CD4-positive, alpha-beta T cell treated with Interleukin-10 for 1 hour (primary cell): ENCODE data around the gene IL1RAPL2.
"Not testable (repeated sequence)": the region's sequence is repeated elsewhere in the genome, so short reads cannot be mapped to it uniquely, and the experiment has no call there.

Source experiments
- DNase-seq: peaks from one replicate; pipeline ENCODE4 v3.0.0-alpha.2; 2020

IL1RAPL2 gene

DNA sequence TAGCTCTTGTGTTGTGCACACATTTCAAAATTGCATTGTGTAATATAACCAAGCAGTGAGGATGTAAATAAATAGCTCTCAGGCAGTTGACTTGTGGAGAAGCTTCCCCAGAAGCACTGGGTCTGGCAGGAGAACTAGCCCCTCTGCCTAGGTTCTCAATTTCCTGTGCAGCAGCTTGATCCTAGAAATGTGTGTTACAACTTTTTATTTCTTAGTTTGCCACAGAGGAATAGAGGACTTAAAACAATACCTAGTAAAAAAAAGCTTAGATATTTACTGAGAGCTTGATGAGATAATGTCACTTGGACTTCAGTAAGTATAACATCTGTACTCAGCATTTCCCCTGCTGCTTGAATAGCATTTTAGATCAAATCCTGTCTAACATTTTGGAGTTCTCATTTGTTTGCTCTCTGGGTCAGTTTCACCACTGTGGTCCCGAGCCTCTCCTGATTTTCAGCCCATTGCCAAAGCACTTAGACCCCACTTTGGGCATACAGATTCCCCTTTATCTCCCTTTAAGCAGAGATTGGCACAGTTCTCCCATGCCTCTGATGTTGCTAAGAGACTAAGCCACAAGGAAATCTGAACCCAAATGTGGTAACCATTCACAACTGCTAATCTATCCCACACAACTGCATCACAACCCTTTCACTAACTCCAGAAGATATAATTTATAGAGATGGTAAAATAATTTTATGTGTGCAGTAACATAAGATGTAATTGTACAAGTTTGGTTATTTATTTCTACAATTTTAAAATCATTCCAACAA lies 1158.2 kb downstream of the IL1RAPL2 start:
- no peak for DNase-seq

DNA sequence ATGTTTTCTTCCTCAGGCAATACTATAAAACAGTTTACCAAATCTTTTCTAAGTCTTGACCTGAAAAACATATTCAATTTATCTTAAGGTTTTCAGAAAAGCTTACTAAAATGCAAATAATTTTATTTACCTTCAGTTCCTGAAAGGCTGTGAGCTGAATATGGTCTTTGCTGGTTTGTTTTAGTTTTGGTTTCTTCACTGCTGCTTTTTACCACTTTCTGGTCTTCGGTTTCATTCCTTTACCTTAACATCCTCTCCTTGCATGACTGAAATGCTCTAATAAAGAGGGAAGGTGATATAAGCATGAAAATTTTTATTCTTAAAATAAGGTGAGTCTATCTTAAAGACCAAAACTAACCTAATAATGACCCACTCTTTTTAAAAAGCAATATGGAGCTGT lies 1159.2 kb downstream of the IL1RAPL2 start:
- DNase-seq: no peak

DNA sequence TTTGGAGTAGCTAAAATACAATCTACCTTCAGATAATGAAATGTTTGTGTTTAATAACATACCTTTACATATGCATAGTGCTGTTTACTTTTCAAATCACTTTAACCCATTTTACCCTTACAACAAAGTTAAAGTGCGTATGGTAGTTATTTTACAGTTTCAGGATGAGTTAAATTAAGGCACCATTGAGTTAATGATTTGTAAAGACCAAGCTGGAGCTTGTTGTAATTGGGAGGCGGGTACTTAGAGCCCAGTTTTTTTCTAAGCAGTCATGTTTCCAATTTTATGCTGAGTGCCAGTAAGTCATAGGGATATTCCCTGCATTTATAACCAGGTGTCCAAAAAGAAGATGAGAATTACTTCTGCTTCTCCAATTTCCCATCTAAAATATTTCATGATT lies 1172.2 kb downstream of the IL1RAPL2 start:
- no peak for DNase-seq

DNA sequence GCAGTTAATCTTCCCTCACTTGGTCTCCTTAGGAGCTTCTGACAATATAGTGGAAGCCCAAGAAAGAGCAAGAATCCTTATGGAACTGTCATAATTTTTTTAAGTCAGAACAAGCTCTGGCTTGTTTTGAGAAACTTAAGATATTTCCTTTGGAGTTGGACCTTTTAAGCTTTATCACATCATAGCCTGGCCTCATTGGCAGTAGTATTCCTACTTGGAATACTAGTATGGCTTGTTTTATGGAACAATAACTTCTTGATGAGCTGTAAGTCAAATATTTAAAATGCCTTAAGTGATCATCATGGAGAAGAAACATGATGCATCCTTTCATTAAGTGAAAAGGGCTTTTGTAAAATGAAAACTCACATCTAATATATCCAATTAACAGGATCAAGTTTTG lies 1178.3 kb downstream of the IL1RAPL2 start:
- no peak for DNase-seq

DNA sequence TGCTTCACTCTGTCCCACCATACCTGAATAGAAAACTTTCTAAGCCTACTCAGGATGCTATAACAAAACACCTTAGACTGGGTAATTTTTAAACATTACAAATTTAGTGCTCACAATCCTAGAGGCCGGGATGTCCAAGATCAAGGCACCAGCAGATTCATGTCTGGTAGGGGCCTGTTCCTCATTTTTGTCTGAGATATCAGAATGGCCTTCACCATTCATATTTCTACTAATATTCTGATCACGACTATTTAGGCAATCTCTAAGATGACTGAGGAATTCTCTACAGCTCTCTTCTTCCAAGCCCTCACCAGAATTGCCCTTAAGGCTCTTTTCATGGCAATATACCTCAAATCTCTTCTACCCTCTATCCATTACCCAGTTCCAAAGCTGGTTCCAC lies 1178.9 kb downstream of the IL1RAPL2 start:
- no peak for DNase-seq

DNA sequence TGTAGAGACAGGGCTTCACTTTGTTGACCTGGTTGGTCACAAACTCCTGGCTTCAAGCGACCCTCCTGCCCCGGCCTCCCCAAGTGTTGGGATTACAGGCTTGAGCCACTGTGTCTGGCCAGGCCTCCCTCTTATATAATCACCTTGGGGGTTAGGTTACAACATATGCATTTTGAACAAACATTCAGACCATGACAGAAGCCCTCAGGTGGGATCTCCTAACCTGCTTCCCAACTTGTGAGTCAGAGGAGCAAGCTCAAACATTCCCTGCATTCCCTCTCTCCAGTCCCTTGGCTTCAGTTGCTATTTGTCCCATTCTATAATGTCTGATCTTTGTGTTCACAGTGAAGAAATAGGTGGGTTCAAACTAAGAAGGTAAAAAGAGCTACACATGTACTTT lies 1179.9 kb downstream of the IL1RAPL2 start:
- no peak for DNase-seq

DNA sequence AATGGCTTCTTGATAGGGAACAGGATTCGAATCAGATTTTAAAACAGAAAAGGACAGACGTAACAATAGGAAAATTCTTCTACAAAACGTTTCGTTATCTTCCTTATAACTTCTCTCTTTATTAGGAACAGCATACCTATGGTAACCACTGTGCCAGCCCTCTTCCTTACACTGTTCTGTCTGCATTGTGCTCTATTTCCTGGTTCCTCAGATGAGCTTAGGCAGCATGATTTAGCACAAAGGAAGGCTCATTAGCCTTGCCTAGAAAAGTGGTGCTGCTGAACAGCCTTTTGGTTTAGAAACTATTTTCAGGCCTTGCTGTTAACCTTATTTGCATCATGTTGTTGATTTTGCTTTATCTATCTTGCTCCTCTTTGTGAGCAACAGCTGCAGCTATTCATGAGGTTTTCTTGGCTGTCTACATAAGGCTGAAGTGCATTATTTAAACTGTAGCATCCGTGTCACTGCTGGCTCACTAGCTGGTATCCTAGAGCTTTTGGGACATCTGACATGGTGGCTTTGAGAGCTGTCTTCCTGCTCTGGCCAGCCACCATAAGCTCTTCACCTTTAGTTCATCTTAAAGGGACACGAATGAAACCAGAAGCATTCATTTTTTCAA lies 1186.4 kb downstream of the IL1RAPL2 start:
- no peak for DNase-seq

DNA sequence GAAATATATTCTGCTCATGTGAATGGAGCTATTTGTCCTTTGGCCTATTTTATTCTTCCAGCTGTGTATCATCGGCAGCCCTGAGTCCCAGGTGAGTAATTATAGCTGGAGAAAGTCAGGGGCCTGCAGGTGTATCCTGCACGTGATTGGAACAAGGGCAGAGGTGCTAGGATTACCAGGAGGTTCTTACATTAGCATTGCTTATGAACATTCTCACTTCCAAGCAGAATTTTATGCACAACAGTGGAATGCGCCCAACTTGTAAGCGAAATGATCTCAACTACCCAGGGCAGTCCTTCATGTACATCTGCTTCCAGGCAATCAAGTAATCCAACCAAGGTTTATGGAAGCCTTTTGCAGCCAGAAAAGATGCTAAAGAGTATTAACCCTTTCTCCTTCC lies 1187.4 kb downstream of the IL1RAPL2 start:
- DNase-seq: no peak

DNA sequence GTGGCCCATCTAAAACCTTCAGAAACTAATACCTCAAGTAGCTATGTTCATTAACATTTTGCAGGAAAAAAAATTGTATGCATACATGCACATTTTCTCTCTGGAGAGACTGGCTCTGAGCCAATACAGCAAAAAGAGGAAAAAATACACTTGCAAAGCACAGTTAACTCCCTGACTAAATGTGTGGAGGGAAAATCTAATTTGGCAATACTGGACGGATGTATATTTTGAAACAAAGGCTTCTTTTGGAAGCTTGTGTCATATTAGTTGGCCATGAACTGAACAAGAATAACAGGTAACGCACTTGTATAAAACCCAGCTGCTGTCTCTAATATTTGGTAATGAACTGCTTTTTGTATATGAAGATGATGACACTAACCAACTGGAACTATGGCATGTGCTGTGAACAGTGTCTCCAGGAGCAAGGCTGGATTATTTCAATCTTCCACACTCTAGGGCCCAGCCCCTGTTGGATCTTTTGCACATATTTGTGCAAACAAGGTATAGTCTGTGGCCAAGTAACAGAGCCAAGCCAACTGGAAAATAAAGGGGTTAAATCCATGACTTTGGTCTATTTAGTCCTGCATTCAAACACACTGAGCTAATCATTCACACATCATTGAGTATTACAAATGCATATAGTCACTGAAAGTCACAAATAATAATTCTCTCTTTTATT lies 1188.4 kb downstream of the IL1RAPL2 start:
- DNase-seq: no peak

DNA sequence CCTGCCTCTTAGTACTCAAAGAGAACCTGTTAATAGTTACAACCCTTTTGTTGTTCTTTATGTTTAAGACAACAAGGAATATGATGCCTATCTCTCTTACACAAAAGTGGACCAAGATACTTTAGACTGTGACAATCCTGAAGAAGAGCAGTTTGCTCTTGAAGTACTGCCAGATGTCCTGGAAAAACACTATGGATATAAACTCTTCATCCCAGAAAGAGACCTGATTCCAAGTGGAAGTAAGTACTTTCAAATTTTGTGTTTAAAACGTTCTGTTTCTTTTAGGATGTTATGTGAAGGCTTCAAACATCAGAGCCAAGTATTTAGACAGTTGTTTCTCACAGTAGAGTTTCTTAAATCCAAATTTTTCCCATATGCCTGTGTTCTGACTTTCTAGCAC lies 1189.1 kb downstream of the IL1RAPL2 start:
- DNase-seq: no peak

DNA sequence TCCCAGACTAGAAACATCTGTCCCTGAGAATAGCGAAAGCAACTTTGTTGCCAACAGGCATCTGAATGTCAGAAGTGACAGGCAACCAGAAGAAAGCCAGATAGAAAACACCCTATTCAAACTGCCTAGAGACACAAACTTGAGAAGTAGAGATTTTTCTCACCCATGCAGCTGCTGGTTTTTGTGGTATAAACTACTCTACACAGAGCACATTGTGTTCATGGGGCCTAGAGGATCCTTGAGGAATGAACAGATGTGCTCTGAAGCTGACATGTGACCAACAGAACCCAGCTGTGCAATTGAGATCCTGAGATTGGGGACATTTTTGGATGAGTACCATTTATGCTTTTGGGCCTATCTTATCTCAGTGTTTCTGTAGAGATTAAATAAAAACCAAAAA lies 1192.8 kb downstream of the IL1RAPL2 start:
- no peak for DNase-seq

DNA sequence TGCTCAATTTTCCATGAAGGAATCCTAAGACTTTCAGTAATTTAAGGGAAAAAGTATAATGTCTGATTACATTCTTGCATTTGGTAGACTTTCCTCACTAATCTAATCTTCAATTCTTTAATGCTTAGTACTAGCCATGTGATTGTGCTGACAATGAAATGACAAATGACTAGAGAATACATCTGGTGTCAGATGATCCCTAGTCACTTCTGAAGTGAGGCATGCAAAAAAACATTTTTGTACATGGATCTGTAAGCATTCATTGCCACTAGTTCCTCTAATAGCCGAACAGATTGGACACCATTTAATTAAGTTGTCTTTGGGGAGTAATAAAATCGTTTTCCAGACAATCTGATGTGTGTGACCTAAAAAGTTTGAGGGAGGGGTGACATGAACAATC lies 1193.6 kb downstream of the IL1RAPL2 start:
- DNase-seq: no peak

DNA sequence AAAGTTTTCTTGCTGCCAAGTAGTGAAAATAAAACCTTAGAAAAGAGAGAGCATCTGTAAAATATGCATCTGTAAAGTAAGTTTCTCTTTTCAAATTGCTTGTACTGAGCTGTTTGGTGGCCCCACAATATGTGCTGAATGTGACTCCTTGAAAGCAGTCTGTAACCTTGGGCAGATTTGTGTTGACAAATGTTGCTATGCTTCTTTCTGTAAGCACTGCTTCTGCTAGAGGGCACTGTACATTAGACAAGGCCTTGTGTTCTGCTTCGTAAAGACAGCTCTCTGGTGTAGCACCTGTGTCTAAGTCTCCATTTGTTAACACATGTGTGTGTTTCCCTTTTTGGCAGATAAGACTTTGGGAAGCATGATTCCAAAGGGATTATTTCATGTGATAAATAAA lies 1199.7 kb downstream of the IL1RAPL2 start:
- DNase-seq: no peak

DNA sequence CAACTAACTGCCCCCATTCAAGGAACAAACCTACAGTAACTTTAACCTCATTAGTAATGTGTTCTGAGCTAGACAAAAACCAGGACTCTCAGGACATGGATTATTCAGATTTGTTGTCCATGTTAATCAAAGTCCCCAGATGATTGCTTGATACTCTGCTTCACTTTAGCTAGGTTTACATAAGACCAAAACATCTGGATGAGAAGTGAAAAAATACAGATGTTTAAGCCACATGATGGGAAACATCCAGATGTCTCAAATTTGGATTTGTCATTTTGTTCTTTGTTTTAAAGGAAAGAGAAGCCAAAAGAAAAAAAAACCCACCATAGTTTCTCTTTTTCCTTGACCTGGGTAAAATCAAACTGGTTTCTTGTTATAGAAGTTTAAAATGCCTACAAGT lies 1207.8 kb downstream of the IL1RAPL2 start:
- DNase-seq: no peak

DNA sequence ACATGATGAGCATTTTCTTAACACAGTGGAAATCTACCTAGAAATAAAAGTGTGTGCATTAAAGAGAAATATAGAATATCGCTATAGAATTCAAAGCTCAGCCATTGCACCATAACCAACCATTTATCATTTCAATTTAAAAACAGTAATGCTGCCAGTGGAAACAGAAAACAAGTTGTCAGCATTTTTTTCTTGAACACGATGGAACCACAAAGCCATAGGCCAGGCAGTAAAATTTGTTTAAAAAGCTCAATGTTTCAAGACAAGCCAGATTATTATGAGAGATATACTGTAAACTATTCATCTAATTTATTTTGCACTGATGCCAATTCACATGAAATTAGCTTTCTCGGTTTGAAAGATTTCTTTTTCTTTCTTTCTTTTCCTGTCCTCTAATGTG lies 1209.7 kb downstream of the IL1RAPL2 start:
- DNase-seq: no peak

DNA sequence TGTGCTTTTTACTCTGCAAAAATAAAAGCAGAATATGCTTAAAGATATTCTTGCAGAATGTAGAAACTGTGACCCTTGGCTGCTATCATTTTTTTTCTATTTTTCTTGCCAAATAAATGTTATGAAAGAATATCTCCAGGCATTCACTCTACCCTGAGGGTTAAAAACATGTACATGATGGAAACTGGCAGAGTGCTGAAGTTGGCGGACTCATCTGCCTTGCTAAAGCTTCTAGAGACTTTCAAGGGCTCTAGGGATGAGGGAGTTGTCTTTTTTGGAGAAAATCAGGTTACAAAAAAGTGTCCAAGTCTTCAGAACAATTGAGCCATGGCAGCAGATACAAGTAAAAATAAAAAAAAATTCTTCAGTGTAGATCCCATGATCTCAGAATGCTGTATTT lies 1215.8 kb downstream of the IL1RAPL2 start:
- no peak for DNase-seq

DNA sequence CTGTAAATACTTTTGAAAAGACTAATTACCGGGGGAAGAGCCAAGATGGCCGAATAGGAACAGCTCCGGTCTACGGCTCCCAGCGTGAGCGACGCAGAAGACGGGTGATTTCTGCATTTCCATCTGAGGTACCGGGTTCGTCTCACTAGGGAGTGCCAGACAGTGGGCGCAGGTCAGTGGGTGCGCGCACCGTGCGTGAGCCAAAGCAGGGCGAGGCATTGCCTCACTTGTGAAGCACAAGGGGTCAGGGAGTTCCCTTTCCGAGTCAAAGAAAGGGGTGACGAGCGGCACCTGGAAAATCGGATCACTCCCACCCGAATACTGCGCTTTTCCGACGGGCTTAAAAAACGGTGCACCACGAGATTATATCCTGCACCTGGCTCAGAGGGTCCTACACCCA lies 1230.9 kb downstream of the IL1RAPL2 start:
- DNase-seq: not testable (repeated sequence)

DNA sequence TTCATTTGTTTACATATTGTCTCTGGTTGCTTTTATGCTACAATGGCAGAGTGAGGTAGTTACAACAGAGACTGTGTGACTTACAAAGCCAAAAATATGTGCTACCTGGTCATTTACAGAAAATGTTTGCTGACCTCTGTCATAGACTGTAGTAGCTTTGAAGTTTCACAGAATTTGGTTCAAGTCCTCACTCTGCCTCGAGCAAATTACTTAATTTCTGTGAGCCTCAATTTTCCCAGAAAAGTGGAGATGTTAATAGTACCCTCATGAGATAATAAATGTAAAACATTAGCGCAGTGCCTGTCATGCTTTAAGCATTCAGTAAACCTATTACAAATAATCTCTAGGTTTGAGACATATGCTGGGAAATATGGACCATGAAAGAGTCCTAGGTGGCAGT lies 1237.9 kb downstream of the IL1RAPL2 start:
- no peak for DNase-seq

DNA sequence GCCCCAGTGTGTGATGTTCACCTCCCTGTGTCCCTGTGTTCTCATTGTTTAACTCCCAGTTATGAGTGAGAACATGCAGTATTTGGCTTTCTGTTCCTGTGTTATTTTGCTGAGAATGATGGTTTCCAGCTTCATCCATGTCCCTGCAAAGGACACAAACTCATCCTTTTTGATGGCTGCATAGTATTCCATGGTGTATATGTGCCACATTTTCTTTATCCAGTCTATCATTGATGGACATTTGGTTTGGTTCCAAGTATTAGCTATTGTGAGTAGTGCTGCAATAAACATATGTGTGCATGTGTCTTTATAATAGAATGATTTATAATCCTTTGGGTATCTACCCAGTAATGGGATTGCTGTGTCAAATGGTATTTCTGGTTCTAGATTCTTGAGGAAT lies 1239.7 kb downstream of the IL1RAPL2 start:
- not testable (repeated sequence) for DNase-seq

DNA sequence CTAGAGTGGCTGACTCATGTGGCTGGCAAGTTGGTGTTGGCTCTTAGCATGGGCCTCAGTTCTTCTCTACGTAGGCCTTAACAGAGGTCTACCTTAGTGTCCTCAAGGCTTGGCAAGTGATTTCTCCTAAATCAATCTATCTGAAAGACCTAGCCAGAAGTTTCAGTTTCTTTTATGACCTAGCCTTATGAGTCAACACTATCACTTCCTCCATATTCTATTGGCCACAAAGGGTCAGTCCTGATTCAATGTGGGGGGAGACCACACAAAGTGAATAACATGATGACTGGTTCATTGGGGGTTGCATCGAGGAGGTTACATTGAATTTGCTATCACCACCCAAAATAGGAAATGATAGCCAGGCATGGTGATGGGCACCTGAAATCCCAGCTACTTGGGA lies 1250.5 kb downstream of the IL1RAPL2 start:
- no peak for DNase-seq
